ACC112 (cell line): Measurements from ENCODE around the gene KCTD20.

Source experiments
- H2AFZ ChIP-seq: fragments of 200-600 bp; sonication (generic); one replicate; pipeline ENCODE4 v1.6.0; 2017; ENCODE audit warnings: antibody characterized with exemption, low read length; ENCODE audit not compliant: unreplicated experiment
- H3K27ac ChIP-seq: fragments of 200-600 bp; sonication (generic); 2 replicates; pipeline ENCODE4 v1.5.1; 2014; ENCODE audit warnings: low read depth, mild to moderate bottlenecking, antibody characterized with exemption, low read length, moderate library complexity
- H3K27me3 ChIP-seq: fragments of 200-600 bp; sonication (generic); 2 replicates; pipeline ENCODE4 v1.6.1; 2014; ENCODE audit warnings: mild to moderate bottlenecking, antibody characterized with exemption, low read length, moderate library complexity, mixed read lengths; ENCODE audit not compliant: insufficient read depth
- H3K36me3 ChIP-seq: fragments of 200-600 bp; sonication (generic); 2 replicates; pipeline ENCODE4 v1.6.1; 2016; ENCODE audit warnings: mild to moderate bottlenecking, antibody characterized with exemption, low read length, moderate library complexity, mixed read lengths; ENCODE audit not compliant: insufficient read depth
- H3K4me1 ChIP-seq: fragments of 200-600 bp; sonication (generic); one replicate; pipeline ENCODE4 v1.6.1; 2016; ENCODE audit warnings: low read length, mixed read lengths; ENCODE audit not compliant: insufficient read depth, unreplicated experiment, control insufficient read depth
- H3K4me3 ChIP-seq: fragments of 200-600 bp; sonication (generic); 2 replicates; pipeline ENCODE4 v1.5.1; 2014; ENCODE audit warnings: mild to moderate bottlenecking, low read depth, low read length
- H3K79me2 ChIP-seq: fragments of 200-600 bp; sonication (generic); one replicate; pipeline ENCODE4 v1.6.0; 2016; ENCODE audit warnings: low read length; ENCODE audit not compliant: control insufficient read depth, unreplicated experiment, insufficient read depth

Gene KCTD20

GRCh38 chr6:36510365-36510764, 67.6 kb downstream of the KCTD20 start:
- Histone ChIP-seq H2AFZ (no peak overlapping the region), H3K79me2 (no peaks in the 10 kb centered on the region), H3K27me3 (no peaks in the 10 kb centered on the region), H3K36me3 (peaks cover 23% of the 10 kb centered on the region; the same call in 1 of the 2 replicates), H3K4me3 (no peak overlapping the region), H3K4me1 (no peaks in the 10 kb centered on the region), H3K27ac (no peak overlapping the region)

- no peak overlapping the region for H3K27ac ChIP-seq
- no peaks in the 10 kb centered on the region for H3K27me3 ChIP-seq
- H3K79me2 ChIP-seq = no peaks in the 10 kb centered on the region
- H2AFZ ChIP-seq = no peak overlapping the region
- no peak overlapping the region for H3K4me3 ChIP-seq
- no peaks in the 10 kb centered on the region for H3K4me1 ChIP-seq
- peaks cover 34% of the 10 kb centered on the region for H3K36me3 ChIP-seq
Measured at GRCh38 chr6:36514554-36515456, 72.0 kb downstream of the KCTD20 start.

- H3K27ac ChIP-seq = no peak overlapping the region
- H3K27me3 ChIP-seq = no peaks in the 10 kb centered on the region
- no peak overlapping the region for H2AFZ ChIP-seq
- H3K79me2 ChIP-seq = no peaks in the 10 kb centered on the region
- no peak overlapping the region for H3K4me3 ChIP-seq
- H3K4me1 ChIP-seq = no peaks in the 10 kb centered on the region
- H3K36me3 ChIP-seq = peaks cover 27% of the 10 kb centered on the region
Measured at GRCh38 chr6:36515844-36516243, 73.0 kb downstream of the KCTD20 start.

GRCh38 chr6:36516559-36516958, 73.8 kb downstream of the KCTD20 start:
- Histone ChIP-seq H3K27me3 (no peaks in the 10 kb centered on the region), H2AFZ (no peak overlapping the region), H3K36me3 (peaks cover 27% of the 10 kb centered on the region), H3K4me3 (no peak overlapping the region), H3K79me2 (no peaks in the 10 kb centered on the region), H3K4me1 (no peaks in the 10 kb centered on the region), H3K27ac (no peak overlapping the region)

- no peaks in the 10 kb centered on the region for H3K27me3 ChIP-seq
- H2AFZ ChIP-seq = no peak overlapping the region
- H3K4me1 ChIP-seq = no peaks in the 10 kb centered on the region
- H3K27ac ChIP-seq = no peak overlapping the region
- H3K4me3 ChIP-seq = no peak overlapping the region
- no peaks in the 10 kb centered on the region for H3K79me2 ChIP-seq
- peaks cover 31% of the 10 kb centered on the region for H3K36me3 ChIP-seq
Measured at GRCh38 chr6:36516988-36517387, 74.2 kb downstream of the KCTD20 start.

- Histone ChIP-seq H3K4me3 (no peak overlapping the region), H3K79me2 (no peaks in the 10 kb centered on the region), H3K27me3 (no peaks in the 10 kb centered on the region), H3K4me1 (no peaks in the 10 kb centered on the region), H2AFZ (no peak overlapping the region), H3K27ac (no peak overlapping the region), H3K36me3 (peaks cover 34% of the 10 kb centered on the region)
Measured at GRCh38 chr6:36517408-36517807, 74.6 kb downstream of the KCTD20 start.

- Histone ChIP-seq H3K27me3 (no peaks in the 10 kb centered on the region), H3K36me3 (peaks cover 31% of the 10 kb centered on the region), H3K4me3 (no peak overlapping the region), H3K27ac (no peak overlapping the region), H3K79me2 (no peaks in the 10 kb centered on the region), H2AFZ (no peak overlapping the region), H3K4me1 (no peaks in the 10 kb centered on the region)
Measured at GRCh38 chr6:36519352-36519751, 76.6 kb downstream of the KCTD20 start.

- Histone ChIP-seq H3K79me2 (no peaks in the 10 kb centered on the region), H3K36me3 (peaks cover 15% of the 10 kb centered on the region), H2AFZ (no peak overlapping the region), H3K4me1 (no peaks in the 10 kb centered on the region), H3K27me3 (no peaks in the 10 kb centered on the region), H3K4me3 (no peak overlapping the region), H3K27ac (no peak overlapping the region)
Measured at GRCh38 chr6:36523451-36523850, 80.7 kb downstream of the KCTD20 start.

- H3K36me3 ChIP-seq = peaks cover 15% of the 10 kb centered on the region
- H3K4me3 ChIP-seq = no peak overlapping the region
- H3K4me1 ChIP-seq = no peaks in the 10 kb centered on the region
- H3K79me2 ChIP-seq = peaks cover 2% of the 10 kb centered on the region
- no peaks in the 10 kb centered on the region for H3K27me3 ChIP-seq
- no peak overlapping the region for H2AFZ ChIP-seq
- H3K27ac ChIP-seq = no peak overlapping the region
Measured at GRCh38 chr6:36523936-36524499, 81.2 kb downstream of the KCTD20 start.

- H3K27me3 ChIP-seq = no peaks in the 10 kb centered on the region
Measured at GRCh38 chr6:36524871-36525270, 82.1 kb downstream of the KCTD20 start.

GRCh38 chr6:36525346-36525745, 82.5 kb downstream of the KCTD20 start:
- H3K36me3 ChIP-seq = peaks cover 10% of the 10 kb centered on the region
- no peak overlapping the region for H2AFZ ChIP-seq
- no peaks in the 10 kb centered on the region for H3K27me3 ChIP-seq
- H3K79me2 ChIP-seq = peaks cover 7% of the 10 kb centered on the region
- no peak overlapping the region for H3K27ac ChIP-seq
- H3K4me3 ChIP-seq = no peak overlapping the region
- H3K4me1 ChIP-seq = no peaks in the 10 kb centered on the region

More at GRCh38 chr6:36524871-36525270, 82.1 kb downstream of the KCTD20 start:
- peaks cover 10% of the 10 kb centered on the region for H3K36me3 ChIP-seq
- no peak overlapping the region for H3K4me3 ChIP-seq
- no peak overlapping the region for H3K27ac ChIP-seq
- peaks cover 7% of the 10 kb centered on the region for H3K79me2 ChIP-seq
- H3K4me1 ChIP-seq = no peaks in the 10 kb centered on the region
- no peak overlapping the region for H2AFZ ChIP-seq
